ENCODE measurements around the gene C6orf132. TPM values are rescaled to one million over a fixed set of nuclear protein-coding genes. Genes with fewer than 3 reads are reported as not detected.

Gene C6orf132
- total and polyA plus RNA-seq, 10 of the 15 experiments (the other 5 are each of a cell fraction or from before 2014, with no cell fraction given) = 0.04 to 0.05 TPM; not detected in 8

GRCh38 chr6:42133926-42134325, 8.5 kb downstream of the C6orf132 start:
- no peak overlapping the region for H3K9ac ChIP-seq (ENCODE audit: control insufficient read depth, insufficient read depth, low read length)
- RAD21 ChIA-PET (ENCODE audit: unreplicated experiment) = no interaction called here
- DNase-seq (ENCODE audit: low read depth, low spot score) (no peak), FAIRE-seq (no peak), ATAC-seq (no peak)
- H3K9me3 ChIP-seq (replicated peaks; ENCODE audit: control insufficient read depth, insufficient read depth, low read length) = no peaks in the 10 kb centered on the region
- intact Hi-C loops (cut with micrococcal nuclease; ENCODE audit: unreplicated experiment) (no loop called here), in situ Hi-C loops (cut with MboI) (no loop called here)
- no peak overlapping the region for H3K27ac ChIP-seq (ENCODE audit: control insufficient read depth, insufficient read depth)
- no TSS peak for BruUV-seq (replicated peaks)
- H3K4me2 ChIP-seq (ENCODE audit: control insufficient read depth, insufficient read depth) = no peak overlapping the region
- no peak overlapping the region for H3K4me3 ChIP-seq
- no peaks in the 10 kb centered on the region for H4K20me1 ChIP-seq (ENCODE audit: control insufficient read depth, insufficient read depth)
- no peaks in the 10 kb centered on the region; a peak in 2 of 4 replicates for H3K27me3 ChIP-seq (replicated peaks in 1 of 2; ENCODE audit: control insufficient read depth in 2 of 2, insufficient read depth in 2 of 2, low read length in 1 of 2)
- peaks cover 4% of the 10 kb centered on the region; the same call in 1 of the 2 replicates for H3K4me1 ChIP-seq (ENCODE audit: control insufficient read depth, insufficient read depth, low read length)
- SMC1A ChIA-PET (ENCODE audit: uncharacterized antibody, unreplicated experiment) = no interaction called here
- POLR2A ChIA-PET = no interaction called here
- 40% methylated on average over 4 of the region's 4 CpGs for WGBS (ENCODE audit: insufficient coverage, insufficient replicate concordance, low lambda C conversion rate, missing lambda C conversion rate)
- H3K79me2 ChIP-seq (ENCODE audit: control insufficient read depth, insufficient read depth, low read length) = no peaks in the 10 kb centered on the region
- CTCF ChIA-PET = interaction anchor here (0.8 kb wide), 1 partner anchor 31 kb away, joined by 3 read pairs; no protein-coding TSS in a partner anchor
- TF ChIP-seq SREBF1 (IDR thresholded peaks at IDR 0.05; ENCODE audit: low read length) = no peak
- TF ChIP-seq TAF1 (IDR thresholded peaks at IDR 0.05; ENCODE audit: borderline replicate concordance, low read depth, low read length) = no peak
- TF ChIP-seq GATAD2B (conservative IDR thresholded peaks at IDR 0.05; ENCODE audit: low read depth) = no peak
- no peak overlapping the region for H2AFZ ChIP-seq (ENCODE audit: control insufficient read depth, low read depth, low read length)
- no peaks in the 10 kb centered on the region for H3K36me3 ChIP-seq (ENCODE audit: control insufficient read depth in 2 of 2, insufficient read depth in 2 of 2, low read length in 1 of 2)

- in situ Hi-C loops (cut with MboI) (no loop called here), intact Hi-C loops (cut with micrococcal nuclease; ENCODE audit: unreplicated experiment) (no loop called here)
- Histone ChIP-seq H3K4me3 (no peak overlapping the region), H3K27ac (ENCODE audit: control insufficient read depth, insufficient read depth) (no peak overlapping the region), H3K9ac (ENCODE audit: control insufficient read depth, insufficient read depth, low read length) (no peak overlapping the region), H3K79me2 (ENCODE audit: control insufficient read depth, insufficient read depth, low read length) (no peaks in the 10 kb centered on the region), H3K9me3 (replicated peaks; ENCODE audit: control insufficient read depth, insufficient read depth, low read length) (no peaks in the 10 kb centered on the region), H3K36me3 (ENCODE audit: control insufficient read depth in 2 of 2, insufficient read depth in 2 of 2, low read length in 1 of 2) (no peaks in the 10 kb centered on the region), H3K27me3 (replicated peaks in 1 of 2; ENCODE audit: control insufficient read depth in 2 of 2, insufficient read depth in 2 of 2, low read length in 1 of 2) (no peaks in the 10 kb centered on the region; a peak in 2 of 4 replicates), H3K4me2 (ENCODE audit: control insufficient read depth, insufficient read depth) (no peak overlapping the region), H4K20me1 (ENCODE audit: control insufficient read depth, insufficient read depth) (no peaks in the 10 kb centered on the region), H3K4me1 (ENCODE audit: control insufficient read depth, insufficient read depth, low read length) (peaks cover 2% of the 10 kb centered on the region; the same call in 1 of the 2 replicates), H2AFZ (ENCODE audit: control insufficient read depth, low read depth, low read length) (no peak overlapping the region)
- no peak for TF ChIP-seq SUPT20H (IDR thresholded peaks at IDR 0.05; ENCODE audit: borderline replicate concordance, control insufficient read depth, low read depth, low read length)
- TF ChIP-seq RELB (IDR thresholded peaks at IDR 0.05; ENCODE audit: low read depth) = no peak
- BruUV-seq (replicated peaks) = no TSS peak
- ATAC-seq = no peak
- DNase-seq (ENCODE audit: low read depth, low spot score) = no peak
- CTCF ChIA-PET = interaction anchor here (1.6 kb wide), 1 partner anchor 83 kb away, joined by 4 read pairs; no protein-coding TSS in a partner anchor
- RAD21 ChIA-PET (ENCODE audit: unreplicated experiment) = no interaction called here
- SMC1A ChIA-PET (ENCODE audit: uncharacterized antibody, unreplicated experiment) = no interaction called here
- POLR2A ChIA-PET = interaction anchor here (0.6 kb wide), 1 partner anchor 59 kb away, joined by 4 read pairs; no protein-coding TSS in a partner anchor
- FAIRE-seq = no peak
- 37% methylated on average over 11 of the region's 11 CpGs for WGBS (ENCODE audit: insufficient coverage, insufficient replicate concordance, low lambda C conversion rate, missing lambda C conversion rate)
Measured at GRCh38 chr6:42131531-42131930, 10.9 kb downstream of the C6orf132 start.

All from GM12878 (cell line).